ENCODE results near the gene ZNF638.
"Not testable (repeated sequence)": the region's sequence is repeated elsewhere in the genome, so short reads cannot be mapped to it uniquely, and the experiment has no call there.

Gene ZNF638

GRCh38 chr2:71416866-71417265 lies 85.3 kb downstream of the ZNF638 start:
- not testable (repeated sequence) for DNase-seq

DNA sequence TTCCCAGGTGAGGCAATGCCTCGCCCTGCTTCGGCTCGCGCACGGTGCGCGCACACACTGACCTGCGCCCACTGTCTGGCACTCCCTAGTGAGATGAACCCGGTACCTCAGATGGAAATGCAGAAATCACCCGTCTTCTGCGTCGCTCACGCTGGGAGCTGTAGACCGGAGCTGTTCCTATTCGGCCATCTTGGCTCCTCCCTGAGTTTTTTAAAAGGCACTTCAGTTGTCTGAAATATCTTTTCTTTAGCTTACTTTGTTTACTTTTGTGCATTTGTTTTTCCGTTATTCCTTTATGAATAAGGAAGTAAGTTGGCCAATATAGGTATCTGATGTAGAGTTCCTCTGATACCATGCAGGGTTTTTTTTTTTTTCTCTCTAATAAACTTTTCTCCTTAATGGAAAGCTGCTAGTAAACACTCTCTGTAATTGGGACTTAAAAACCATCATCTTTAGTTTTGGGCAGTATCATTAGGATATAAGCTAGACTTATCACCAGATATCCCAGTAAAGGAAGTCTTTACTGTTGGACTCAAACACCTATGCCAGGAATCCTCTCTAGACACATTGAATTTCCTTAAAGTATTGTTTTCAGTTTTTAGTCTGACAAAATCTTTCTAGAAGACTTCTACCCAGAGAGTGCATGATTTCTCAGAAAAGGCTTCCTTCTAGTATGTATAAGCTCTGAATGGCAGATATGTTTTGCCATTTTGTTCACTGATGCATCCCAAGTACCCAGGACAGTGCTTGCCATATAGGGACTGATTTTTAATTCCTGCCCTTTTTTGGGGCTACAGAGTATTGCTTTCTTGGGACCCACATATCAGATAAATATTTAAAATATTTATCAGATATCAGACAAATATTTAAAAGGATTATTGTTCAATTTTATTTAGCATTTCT lies 86.0 kb downstream of the ZNF638 start:
- DNase-seq: peak; percentile 6

DNA sequence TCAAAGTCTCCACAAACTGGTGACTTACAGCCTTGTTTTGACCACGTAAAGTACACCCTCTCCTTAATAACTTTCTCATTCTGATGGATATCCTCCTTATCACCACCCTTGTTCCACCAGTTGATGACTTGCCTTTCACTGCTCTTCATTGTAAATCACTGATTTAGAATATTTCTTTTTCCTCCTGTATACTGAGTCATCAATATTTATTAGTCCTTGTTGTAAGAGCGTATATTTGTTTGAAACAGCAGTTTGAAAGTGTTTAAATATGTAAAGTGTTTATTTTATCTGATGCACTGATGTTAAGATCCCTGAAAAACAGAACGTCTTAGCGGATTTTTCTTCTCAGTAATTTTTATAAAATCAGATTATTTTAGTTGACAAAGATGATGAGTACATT lies 87.6 kb downstream of the ZNF638 start:
- DNase-seq: no peak

DNA sequence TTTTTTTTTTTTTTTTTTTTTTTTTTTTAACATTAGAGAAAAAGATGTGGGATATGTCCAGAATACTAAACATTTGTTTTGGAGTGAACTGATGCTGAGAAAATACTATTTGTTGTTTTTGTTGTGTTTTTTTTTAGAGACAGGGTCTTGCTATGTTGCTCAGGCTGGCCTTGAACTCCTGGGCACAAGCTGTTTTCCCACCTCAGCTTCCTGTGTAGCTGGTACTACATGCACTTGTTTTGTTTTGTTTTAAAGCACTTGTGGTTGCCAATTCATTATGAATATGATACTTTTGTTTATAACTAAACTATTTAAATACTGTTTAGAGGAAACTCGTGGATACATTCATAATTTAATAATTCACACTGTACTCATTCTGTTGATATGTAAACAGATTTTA lies 88.4 kb downstream of the ZNF638 start:
- DNase-seq: no peak

DNA sequence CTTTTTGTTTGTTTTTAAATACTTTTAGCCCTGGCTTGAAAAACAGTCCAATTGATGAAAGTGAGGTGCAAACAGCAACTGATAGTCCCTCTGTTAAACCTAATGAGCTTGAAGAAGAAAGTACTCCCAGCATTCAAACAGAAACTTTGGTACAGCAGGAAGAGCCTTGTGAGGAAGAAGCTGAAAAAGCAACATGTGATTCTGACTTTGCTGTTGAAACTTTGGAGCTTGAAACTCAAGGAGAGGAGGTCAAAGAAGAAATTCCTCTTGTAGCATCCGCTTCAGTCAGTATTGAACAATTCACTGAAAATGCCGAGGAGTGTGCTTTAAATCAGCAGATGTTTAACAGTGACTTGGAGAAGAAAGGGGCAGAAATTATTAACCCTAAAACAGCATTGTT lies 91.2 kb downstream of the ZNF638 start:
- DNase-seq: no peak

- no peak for DNase-seq
Measured at GRCh38 chr2:71423817-71424420, 92.3 kb downstream of the ZNF638 start.

DNA sequence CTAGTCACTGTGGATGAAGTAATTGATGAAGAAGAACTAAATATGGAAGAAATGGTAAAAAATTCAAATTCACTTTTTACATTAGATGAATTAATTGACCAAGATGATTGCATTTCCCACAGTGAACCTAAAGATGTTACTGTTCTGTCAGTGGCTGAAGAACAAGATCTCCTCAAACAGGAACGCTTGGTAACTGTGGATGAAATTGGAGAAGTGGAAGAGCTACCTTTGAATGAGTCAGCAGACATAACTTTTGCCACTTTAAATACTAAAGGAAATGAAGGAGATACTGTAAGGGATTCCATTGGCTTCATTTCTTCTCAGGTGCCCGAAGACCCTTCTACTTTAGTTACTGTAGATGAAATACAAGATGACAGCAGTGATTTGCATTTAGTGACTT lies 95.1 kb downstream of the ZNF638 start:
- no peak for DNase-seq

DNA sequence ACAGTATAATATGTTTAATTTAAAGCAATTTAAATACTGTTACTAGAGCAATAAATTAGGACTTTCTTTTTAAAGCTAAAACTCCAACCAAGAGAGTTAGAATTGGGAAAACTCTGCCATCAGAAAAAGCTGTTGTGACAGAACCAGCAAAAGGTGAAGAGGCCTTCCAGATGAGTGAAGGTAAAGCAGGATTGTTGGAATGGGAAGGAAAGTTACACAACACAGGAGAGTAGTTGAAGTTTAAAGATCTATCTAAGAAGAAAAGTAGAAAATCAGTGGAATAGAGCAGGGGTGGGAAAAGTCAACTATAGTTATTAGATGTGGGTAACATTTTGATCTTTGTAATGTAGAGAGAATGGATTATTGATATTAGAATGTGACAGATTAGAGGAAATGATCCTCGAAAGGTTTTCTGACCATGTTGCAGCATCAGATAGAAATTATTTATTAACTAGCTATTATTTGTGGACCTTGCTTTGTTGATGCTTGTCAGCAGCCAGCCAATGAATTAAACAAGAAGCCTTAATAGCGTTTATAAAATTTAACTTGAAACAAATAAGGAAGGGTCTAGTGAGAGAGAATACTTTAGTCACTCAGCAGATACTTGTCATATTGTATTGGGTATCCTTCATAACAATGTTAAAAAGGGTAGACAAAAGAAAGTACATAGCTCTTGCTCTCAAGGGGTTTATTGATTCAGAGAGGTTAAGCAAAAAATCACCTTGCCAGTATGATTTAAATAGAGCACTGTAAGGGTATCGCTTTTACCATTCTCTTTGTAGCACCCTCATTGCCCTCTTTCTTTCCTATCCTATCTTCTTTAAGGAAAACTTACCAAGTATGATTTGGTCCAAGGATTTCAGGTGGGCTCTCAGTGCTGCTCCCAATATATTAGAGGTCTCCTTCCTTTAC lies 97.1 kb downstream of the ZNF638 start:
- no peak for DNase-seq

GRCh38 chr2:71445142-71445541 lies 113.6 kb downstream of the ZNF638 start:
- DNase-seq: not testable (repeated sequence)

GRCh38 chr2:71446505-71446904 lies 114.9 kb downstream of the ZNF638 start:
- DNase-seq: no peak

DNA sequence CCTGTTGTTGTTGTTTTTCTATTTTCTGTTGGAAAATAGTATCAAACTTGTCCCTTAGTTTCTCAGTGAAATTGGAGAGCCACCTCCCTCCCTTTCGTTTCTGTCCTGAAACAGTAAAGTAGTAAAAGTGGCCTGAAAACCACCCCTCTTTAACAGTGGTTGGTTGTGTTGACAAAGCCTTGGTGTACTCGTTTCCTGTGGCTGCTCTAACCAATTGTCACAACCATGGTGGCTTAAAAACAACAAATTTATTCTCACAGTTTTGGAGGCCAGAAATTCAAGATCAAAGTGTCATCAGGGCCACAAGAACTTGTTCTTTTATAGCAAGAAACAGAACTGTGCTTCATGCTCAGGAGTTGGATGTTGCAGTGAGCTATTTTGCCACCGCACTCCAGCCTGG lies 117.8 kb downstream of the ZNF638 start:
- no peak for DNase-seq

DNA sequence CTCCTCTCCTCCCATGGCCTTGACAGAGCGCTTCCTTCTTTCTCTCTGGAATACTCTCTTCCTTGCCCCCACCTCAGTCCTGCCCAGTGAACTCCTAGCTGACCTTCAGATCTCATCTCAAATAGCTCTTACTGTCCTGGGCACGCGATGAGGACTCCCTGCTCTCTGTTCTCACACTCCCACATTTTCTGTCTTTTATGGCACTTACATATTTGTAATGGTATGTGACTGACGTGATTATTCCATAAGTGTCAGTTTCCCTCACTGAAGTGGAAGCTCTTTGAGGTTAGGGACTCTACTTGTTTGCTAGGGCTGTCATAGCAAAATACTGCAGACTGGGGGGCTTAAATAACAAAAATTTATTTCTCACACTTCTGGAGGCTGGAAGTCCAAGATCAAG lies 120.1 kb downstream of the ZNF638 start:
- no peak for DNase-seq

DNA sequence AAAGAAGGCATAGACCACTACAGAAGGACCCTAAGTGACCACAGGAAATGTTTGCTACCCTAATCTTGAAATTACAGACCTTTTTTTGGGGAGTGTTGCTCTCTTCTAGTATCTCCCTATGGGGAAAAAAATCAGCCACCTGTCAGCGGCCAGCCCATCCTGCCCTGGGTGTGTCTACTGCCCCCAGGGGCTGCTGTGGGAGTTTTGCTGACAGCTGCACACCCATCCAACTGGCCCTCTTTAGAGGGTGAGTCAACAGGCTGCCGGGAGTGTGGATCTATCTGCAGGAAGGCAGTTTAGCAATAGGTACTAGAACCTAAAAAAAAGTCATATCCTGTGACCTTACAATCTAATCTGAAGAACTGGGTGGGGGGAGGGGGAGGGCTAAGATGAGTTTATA lies 121.0 kb downstream of the ZNF638 start:
- peak; percentile 70 for DNase-seq

- peak; percentile 59 for DNase-seq
Measured at GRCh38 chr2:71453404-71454220, 122.0 kb downstream of the ZNF638 start, which contains the start of gene DYSF. DYSF (plus strand) TSS chr2:71453561.

DNA sequence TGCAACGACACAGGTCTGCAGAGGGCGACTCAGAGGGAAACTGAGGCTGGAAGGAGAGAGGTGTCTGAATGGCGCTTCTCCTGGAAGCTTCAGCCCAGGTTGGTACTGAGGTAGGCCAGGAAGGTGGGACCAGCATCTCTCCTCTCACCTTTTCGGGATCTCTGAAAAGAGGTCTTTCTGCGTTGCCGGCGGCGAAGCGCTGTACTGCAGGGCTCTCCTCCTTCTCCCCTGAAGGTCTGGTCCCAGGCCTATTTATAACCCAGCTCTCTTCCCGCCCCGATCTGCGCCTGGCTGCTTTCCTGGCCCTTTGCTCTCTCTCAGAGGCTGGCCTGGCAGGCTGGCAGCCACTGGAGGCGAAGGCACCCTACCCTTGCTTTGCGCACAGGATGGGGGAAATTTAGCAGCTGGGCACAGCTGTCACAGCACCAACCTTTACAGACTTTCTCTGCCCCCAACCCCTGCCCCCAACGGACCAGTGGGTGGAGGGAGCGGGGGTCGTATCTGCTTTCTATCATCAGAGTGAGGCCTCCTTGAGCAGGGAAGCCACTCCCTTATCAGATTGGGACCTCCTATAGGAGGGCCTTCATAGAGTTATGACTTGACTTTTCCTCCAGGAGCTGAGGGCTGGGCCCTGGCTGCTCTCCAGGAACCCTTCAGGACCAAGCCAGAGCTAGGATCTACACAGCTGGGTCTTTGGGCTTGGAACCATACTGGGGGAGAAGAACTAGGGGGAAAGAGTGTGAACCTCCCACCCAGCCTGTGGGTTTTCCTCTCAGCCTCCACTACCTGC lies 122.8 kb downstream of the ZNF638 start:
- no peak for DNase-seq

DNA sequence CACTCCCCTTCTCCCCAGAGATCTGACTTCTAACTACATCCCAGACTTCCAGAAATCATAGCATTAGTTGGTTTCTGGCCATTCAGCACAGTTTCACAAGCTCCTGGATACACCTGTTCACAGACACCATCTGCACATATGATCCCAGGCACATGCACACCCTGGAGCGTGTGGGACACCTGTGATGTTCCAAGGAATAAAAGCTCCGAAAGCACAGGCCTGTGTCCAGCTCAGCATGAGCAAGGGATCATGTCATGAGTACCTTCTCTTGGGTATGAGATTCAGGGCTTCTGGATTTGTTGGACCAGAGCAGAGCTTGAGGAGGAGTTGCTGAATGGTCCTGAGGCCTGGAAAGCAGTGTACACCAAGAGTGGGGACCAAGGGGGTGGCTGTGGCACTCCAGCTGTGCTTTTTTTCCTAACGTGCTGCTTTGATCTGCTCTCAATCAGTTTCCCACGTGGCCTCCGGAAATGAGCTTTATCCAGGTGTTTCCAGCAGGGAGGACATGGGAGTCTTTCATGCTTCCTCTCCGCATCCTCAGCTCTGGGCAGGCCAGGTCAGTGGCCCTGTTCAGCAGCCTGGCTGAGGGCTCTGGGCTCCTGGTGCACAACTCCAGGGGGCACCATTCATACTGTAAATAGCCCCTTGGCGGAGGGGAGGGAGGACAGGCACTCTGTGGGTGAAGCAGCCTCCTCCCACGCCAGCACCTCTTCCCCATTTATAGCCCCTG lies 123.6 kb downstream of the ZNF638 start:
- DNase-seq: no peak

GRCh38 chr2:71455741-71456569 lies 124.4 kb downstream of the ZNF638 start:
- DNase-seq: no peak

GRCh38 chr2:71456617-71457016 lies 125.0 kb downstream of the ZNF638 start:
- DNase-seq: no peak

- no peak for DNase-seq
Measured at GRCh38 chr2:71457123-71457915, 125.7 kb downstream of the ZNF638 start.

Measured in NCI-H510A (cell line).